B cell (primary cell): Measurements from ENCODE around the gene IGLON5. TPM values are rescaled to one million over a fixed set of nuclear protein-coding genes. Genes with fewer than 3 reads are reported as not detected.

Experiments
- ATAC-seq: fragments of 200-7000 bp; cut with Tn5 transposase; one replicate; pipeline ENCODE4 v1.10.0; 2021; ENCODE audit warnings: low read depth, mild to moderate bottlenecking, moderate number of reproducible peaks, moderate library complexity
- CTCF ChIA-PET: fragments of 350-600 bp; sonication (Branson Sonifier 250); formaldehyde crosslinking; loops from one replicate; lab custom pipeline; 2021; ENCODE audit warnings: antibody characterized with exemption, inconsistent platforms; lab: Charles Lee
- POLR2A ChIA-PET: fragments of 350-600 bp; sonication (Branson Sonifier 250); formaldehyde crosslinking; loops from one replicate; lab custom pipeline; 2021; ENCODE audit warnings: antibody characterized with exemption; lab: Charles Lee
- DNase-seq: peaks from one replicate; pipeline ENCODE4 v3.0.0; 2013
- H2AFZ ChIP-seq: 2 replicates; pipeline ENCODE4 v1.6.1; 2012; ENCODE audit warnings: mild to moderate bottlenecking, low read depth, low read length; ENCODE audit not compliant: insufficient read depth, poor library complexity, severe bottlenecking
- H3K27ac ChIP-seq, 2 donors: 1 replicate in 1 of 2; 2 replicates in 1 of 2; pipeline ENCODE4 v1.5.1; 2012 to 2013; ENCODE audit warnings: low read length in 2 of 2, mild to moderate bottlenecking in 2 of 2, moderate library complexity in 1 of 2
- H3K27me3 ChIP-seq, 4 experiments: fragments of 200-600 bp in 1 of 4; sonication (generic) in 1 of 4; replicated peaks in 1 of 4; 1 replicate in 2 of 4; 2 replicates in 2 of 4; pipeline versions ENCODE4 v1.6.1 to v1.7.0; 2013 to 2016; ENCODE audit warnings: low read length in 3 of 4, mild to moderate bottlenecking in 2 of 4, mixed read lengths in 1 of 4, moderate library complexity in 1 of 4; ENCODE audit not compliant: insufficient read depth in 4 of 4, control insufficient read depth in 3 of 4; ENCODE audit errors: control extremely low read depth in 1 of 4
- H3K36me3 ChIP-seq, 2 experiments: replicated peaks in 1 of 2; 1 replicate in 1 of 2; 2 replicates in 1 of 2; pipeline versions ENCODE4 v1.6.1 to v1.7.1; 2013; ENCODE audit warnings: low read length in 1 of 2; ENCODE audit not compliant: insufficient read depth in 2 of 2, control insufficient read depth in 1 of 2; ENCODE audit errors: control extremely low read depth in 1 of 2, extremely low read depth in 1 of 2
- H3K4me1 ChIP-seq, 2 donors: fragments of 200-600 bp in 1 of 2; sonication (generic) in 1 of 2; 1 replicate in 1 of 2; 2 replicates in 1 of 2; pipeline versions ENCODE4 v1.5.1 to v1.6.1; 2013 to 2017; ENCODE audit warnings: low read length in 2 of 2; ENCODE audit not compliant: control insufficient read depth in 2 of 2, insufficient read depth in 2 of 2
- H3K4me2 ChIP-seq: replicated peaks from 2 replicates; pipeline ENCODE3; 2012; ENCODE audit warnings: mild to moderate bottlenecking, low read depth, low read length; ENCODE audit not compliant: poor library complexity, severe bottlenecking
- H3K4me3 ChIP-seq, 5 experiments: fragments of 200-600 bp in 1 of 5; sonication (generic) in 1 of 5; 1 replicate in 3 of 5; 2 replicates in 2 of 5; pipeline versions ENCODE4 v1.5.1 to v1.7.0; 2011 to 2016; ENCODE audit warnings: low read length in 4 of 5, mild to moderate bottlenecking in 4 of 5, low read depth in 2 of 5, control low read depth in 1 of 5, moderate library complexity in 1 of 5; ENCODE audit not compliant: insufficient read depth in 1 of 5; ENCODE audit errors: control extremely low read depth in 1 of 5, extremely low read depth in 1 of 5
- H3K79me2 ChIP-seq: fragments of 200-600 bp; sonication (generic); one replicate; pipeline ENCODE4 v1.6.0; 2016; ENCODE audit warnings: low read length; ENCODE audit not compliant: control insufficient read depth, insufficient read depth
- H3K9ac ChIP-seq: fragments of 200-600 bp; sonication (generic); 2 replicates; pipeline ENCODE4 v1.6.1; 2017; ENCODE audit warnings: mild to moderate bottlenecking, low read length, moderate library complexity
- H3K9me3 ChIP-seq, 3 donors: one replicate each; pipeline versions ENCODE4 v1.6.1 to v1.7.1; 2013; ENCODE audit warnings: low read length in 2 of 3; ENCODE audit not compliant: control insufficient read depth in 2 of 3, insufficient read depth in 1 of 3; ENCODE audit errors: control extremely low read depth in 1 of 3
- H4K20me1 ChIP-seq: 2 replicates; pipeline ENCODE4 v1.6.0; 2012; ENCODE audit warnings: mild to moderate bottlenecking, low read length; ENCODE audit not compliant: insufficient read depth, control insufficient read depth, poor library complexity, severe bottlenecking
- H3K27ac Mint-ChIP-seq: one replicate; pipeline ENCODE4 v1.8.0; 2021; ENCODE audit warnings: mixed read lengths
- H3K27me3 Mint-ChIP-seq: one replicate; pipeline ENCODE4 v1.8.0; 2021; ENCODE audit warnings: mixed read lengths
- H3K4me1 Mint-ChIP-seq: one replicate; pipeline ENCODE4 v1.8.0; 2021; ENCODE audit warnings: mixed read lengths
- H3K4me3 Mint-ChIP-seq: one replicate; pipeline ENCODE4 v1.8.0; 2021; ENCODE audit warnings: mixed read lengths
- H3K9me3 Mint-ChIP-seq: one replicate; pipeline ENCODE4 v1.8.0; 2022; ENCODE audit warnings: mixed read lengths; ENCODE audit not compliant: insufficient read depth
- EZH2 ChIP-seq: IDR thresholded peaks from 2 replicates; pipeline ENCODE4 v1.6.1; 2012; ENCODE audit warnings: borderline replicate concordance, low read depth, mild to moderate bottlenecking, moderate library complexity, low read length; ENCODE audit not compliant: insufficient read depth, poor library complexity, severe bottlenecking
- WGBS: methylation state at CpG from one replicate; pipeline ENCODE4 v1.1.5; 2013; ENCODE audit warnings: missing lambda C conversion rate; ENCODE audit not compliant: insufficient coverage; 5-methylcytosine and 5-hydroxymethylcytosine counted together
- intact Hi-C: fragments of 100-400 bp; cut with micrococcal nuclease; formaldehyde crosslinking; loops from one replicate; pipeline ENCODE4 v1.10.0; 2022
- polyA plus RNA-seq: library from polyadenylated mRNA; depleted of rRNA; stranded (reverse); fragments of >200 nt; gene quantifications from 2 replicates; pipeline ENCODE4 v1.2.3, GENCODE V29; 2012
- total RNA-seq, 2 donors: library from RNA; stranded (reverse); fragments of 120-200 nt in 1 of 2; gene quantifications; 1 replicate in 1 of 2; 2 replicates in 1 of 2; pipeline versions ENCODE4 v1.2.3 to v1.2.4, GENCODE V29; 2013 to 2022
- TF ChIP-seq, protein P1 (sequence below): fragments of 200-600 bp; IDR thresholded peaks from one replicate; pipeline ENCODE4 v1.8.0; 2022; ENCODE audit warnings: antibody characterized with exemption, mild to moderate bottlenecking

The IGLON5 gene
- total and polyA plus RNA-seq, 2 donors (not counting 1 experiment from before 2014, with no cell fraction given), result not detected

DNA sequence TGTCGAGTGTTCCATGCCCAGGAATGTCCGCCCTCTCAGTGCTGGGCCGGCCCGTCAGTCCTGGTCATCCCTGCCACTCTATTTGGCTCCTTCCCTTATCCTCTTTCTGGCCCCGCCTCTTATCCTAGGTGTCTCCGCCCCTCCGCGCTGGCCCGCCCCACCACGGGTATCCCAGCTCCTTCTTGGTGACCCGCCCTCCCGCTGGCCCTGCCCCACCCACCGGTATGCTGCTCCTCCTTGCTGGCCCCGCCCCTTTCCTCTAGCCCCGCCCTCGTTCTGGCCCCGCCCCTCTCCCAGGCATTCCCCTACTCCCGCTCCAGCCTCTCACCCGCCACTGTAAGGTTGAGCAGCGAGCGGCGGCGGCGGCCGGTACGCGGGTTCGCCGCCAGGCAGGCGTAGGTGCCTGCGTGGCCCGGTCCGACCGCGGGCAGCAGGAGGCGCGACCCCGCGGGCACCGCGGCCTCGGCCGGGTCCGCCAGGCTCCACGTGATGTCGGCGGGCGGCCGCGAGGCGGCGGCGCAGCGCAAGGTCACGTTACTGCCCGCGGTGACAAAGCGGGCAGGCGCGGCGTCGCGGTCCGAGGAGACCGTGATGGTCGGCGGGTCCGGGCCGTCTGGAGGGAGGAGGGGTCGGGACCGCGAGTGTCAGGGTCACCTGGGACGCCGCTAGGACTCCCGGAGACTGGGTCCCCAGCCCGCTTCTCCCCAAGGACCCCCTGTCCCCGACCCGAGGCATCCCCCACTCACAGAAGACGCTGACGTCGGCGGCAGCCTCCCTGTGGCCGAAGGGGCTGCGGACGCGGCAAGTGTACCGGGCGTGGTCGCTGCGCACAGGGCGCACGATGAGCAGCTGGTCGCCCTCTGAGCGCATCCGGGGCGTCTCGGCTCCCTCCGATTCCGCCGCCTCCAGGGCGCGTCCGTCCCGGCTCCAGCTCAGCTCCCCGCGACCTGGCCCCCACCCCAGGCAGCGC lies 28.5 kb downstream of the IGLON5 start:
- POLR2A ChIA-PET, result interaction anchor here (0.7 to 2.0 kb wide), 4 partner anchors 26 to 78 kb away, joined by 7 to 11 read pairs (median 10); partner anchors contain the start of gene SIGLEC10
- H3K79me2 ChIP-seq, result no peaks in the 10 kb centered on the region

More for the DNA sequence above, 28.5 kb downstream of the IGLON5 start:
- CTCF ChIA-PET, result interaction anchor here (0.6 to 7.0 kb wide), 20 partner anchors 17 to 438 kb away, joined by 3 to 70 read pairs (median 5); partner anchors contain the start of gene SIGLEC10
- Histone ChIP-seq H4K20me1 (no peaks in the 10 kb centered on the region), H3K4me2 (peak overlapping the region; percentile 80), H2AFZ (peak overlapping the region; percentile 77), H3K27ac (peak overlapping the region; percentile 50 to 64), H3K4me1 (peaks cover 35 to 54% of the 10 kb centered on the region in 2 donors), H3K36me3 (no peaks in the 10 kb centered on the region), H3K4me3 (peak overlapping the region; percentile 11 to 77 (median 58)), H3K9ac (peak overlapping the region; percentile 65), H3K9me3 (no peaks in the 10 kb centered on the region), H3K27me3 (no peaks in the 10 kb centered on the region)
- Mint-ChIP-seq H3K4me1 (peaks cover 47% of the 10 kb centered on the region), H3K4me3 (peak overlapping the region; percentile 97), H3K27ac (peak overlapping the region; percentile 86), H3K27me3 (no peaks in the 10 kb centered on the region), H3K9me3 (no peaks in the 10 kb centered on the region)
- TF ChIP-seq, protein P1, sequence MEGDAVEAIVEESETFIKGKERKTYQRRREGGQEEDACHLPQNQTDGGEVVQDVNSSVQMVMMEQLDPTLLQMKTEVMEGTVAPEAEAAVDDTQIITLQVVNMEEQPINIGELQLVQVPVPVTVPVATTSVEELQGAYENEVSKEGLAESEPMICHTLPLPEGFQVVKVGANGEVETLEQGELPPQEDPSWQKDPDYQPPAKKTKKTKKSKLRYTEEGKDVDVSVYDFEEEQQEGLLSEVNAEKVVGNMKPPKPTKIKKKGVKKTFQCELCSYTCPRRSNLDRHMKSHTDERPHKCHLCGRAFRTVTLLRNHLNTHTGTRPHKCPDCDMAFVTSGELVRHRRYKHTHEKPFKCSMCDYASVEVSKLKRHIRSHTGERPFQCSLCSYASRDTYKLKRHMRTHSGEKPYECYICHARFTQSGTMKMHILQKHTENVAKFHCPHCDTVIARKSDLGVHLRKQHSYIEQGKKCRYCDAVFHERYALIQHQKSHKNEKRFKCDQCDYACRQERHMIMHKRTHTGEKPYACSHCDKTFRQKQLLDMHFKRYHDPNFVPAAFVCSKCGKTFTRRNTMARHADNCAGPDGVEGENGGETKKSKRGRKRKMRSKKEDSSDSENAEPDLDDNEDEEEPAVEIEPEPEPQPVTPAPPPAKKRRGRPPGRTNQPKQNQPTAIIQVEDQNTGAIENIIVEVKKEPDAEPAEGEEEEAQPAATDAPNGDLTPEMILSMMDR, result peak; percentile 22
- TF ChIP-seq EZH2, result no peak
- 3% methylated on average over 102 of the region's 107 CpGs for WGBS
- DNase-seq, result peak; percentile 94
- intact Hi-C loops, result loop anchor here (1.0 to 2.0 kb wide), 11 partner anchors 27 to 363 kb away; partner anchors contain the start of genes CTU1, SIGLEC10 and ZNF175
- peak; percentile 82 for ATAC-seq
